Coronary artery (tissue), 2 donors: ENCODE measurements around the gene TIMP2.

Experiments
- DNase-seq: peaks from one replicate; pipeline ENCODE4 v3.0.0-alpha.2; 2017; ENCODE audit warnings: low spot score
- H3K27ac ChIP-seq, 2 donors: fragments of 200-600 bp; sonication (generic); one replicate each; pipeline ENCODE4 v1.5.1; 2016 to 2019
- H3K4me3 ChIP-seq: fragments of 200-600 bp; sonication (generic); 2 replicates; pipeline ENCODE4 v1.5.1; 2016; ENCODE audit warnings: mild to moderate bottlenecking, moderate library complexity
- TF ChIP-seq, protein P1 (sequence below): fragments of 200-600 bp; sonication (generic); IDR thresholded peaks from one replicate; pipeline ENCODE4 v1.5.1; 2019; ENCODE audit warnings: antibody characterized with exemption

Gene TIMP2

DNA sequence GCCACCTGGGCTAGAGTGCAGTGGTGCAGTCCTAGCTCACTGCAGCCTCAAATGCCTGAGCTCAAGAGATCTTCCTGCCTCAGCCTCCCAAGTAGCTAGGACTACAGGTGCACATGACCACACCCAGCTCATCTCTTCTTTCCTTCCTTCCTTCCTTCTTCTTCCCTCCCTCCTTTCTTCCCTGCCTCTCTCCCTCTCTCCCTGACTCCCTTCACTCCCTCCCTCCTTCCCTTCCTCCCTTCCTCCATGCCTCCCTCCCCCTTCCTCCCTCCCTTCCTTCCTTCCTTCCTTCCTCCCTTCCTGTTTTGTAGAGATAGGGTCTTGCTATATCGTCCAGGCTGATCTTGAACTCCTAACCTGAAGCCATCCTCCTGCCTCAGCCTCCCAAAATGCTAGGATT, 61.1 kb downstream of the TIMP2 start:
- TF ChIP-seq, protein P1, sequence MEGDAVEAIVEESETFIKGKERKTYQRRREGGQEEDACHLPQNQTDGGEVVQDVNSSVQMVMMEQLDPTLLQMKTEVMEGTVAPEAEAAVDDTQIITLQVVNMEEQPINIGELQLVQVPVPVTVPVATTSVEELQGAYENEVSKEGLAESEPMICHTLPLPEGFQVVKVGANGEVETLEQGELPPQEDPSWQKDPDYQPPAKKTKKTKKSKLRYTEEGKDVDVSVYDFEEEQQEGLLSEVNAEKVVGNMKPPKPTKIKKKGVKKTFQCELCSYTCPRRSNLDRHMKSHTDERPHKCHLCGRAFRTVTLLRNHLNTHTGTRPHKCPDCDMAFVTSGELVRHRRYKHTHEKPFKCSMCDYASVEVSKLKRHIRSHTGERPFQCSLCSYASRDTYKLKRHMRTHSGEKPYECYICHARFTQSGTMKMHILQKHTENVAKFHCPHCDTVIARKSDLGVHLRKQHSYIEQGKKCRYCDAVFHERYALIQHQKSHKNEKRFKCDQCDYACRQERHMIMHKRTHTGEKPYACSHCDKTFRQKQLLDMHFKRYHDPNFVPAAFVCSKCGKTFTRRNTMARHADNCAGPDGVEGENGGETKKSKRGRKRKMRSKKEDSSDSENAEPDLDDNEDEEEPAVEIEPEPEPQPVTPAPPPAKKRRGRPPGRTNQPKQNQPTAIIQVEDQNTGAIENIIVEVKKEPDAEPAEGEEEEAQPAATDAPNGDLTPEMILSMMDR, result no peak
- H3K27ac ChIP-seq, result peak overlapping the region in 1 of 2 donors; percentile 52
- no peak overlapping the region for H3K4me3 ChIP-seq
- DNase-seq, result no peak

- peak overlapping the region; percentile 49 for H3K4me3 ChIP-seq
Measured at GRCh38 chr17:78862073-78863023, 62.8 kb downstream of the TIMP2 start.

GRCh38 chr17:78861229-78861628, 64.0 kb downstream of the TIMP2 start:
- TF ChIP-seq, protein P1, result no peak
- no peak for DNase-seq
- Histone ChIP-seq H3K27ac (peak overlapping the region; percentile 85 to 88), H3K4me3 (no peak overlapping the region)

More at GRCh38 chr17:78862073-78863023, 62.8 kb downstream of the TIMP2 start:
- H3K27ac ChIP-seq, result peak overlapping the region; percentile 85 to 88
- peak; percentile 95 for DNase-seq
- TF ChIP-seq, protein P1, result no peak

GRCh38 chr17:78859051-78859450, 66.1 kb downstream of the TIMP2 start:
- Histone ChIP-seq H3K27ac (no peak overlapping the region), H3K4me3 (no peak overlapping the region)
- TF ChIP-seq, protein P1, result no peak
- DNase-seq, result no peak

GRCh38 chr17:78857266-78857665, 67.9 kb downstream of the TIMP2 start:
- Histone ChIP-seq H3K27ac (no peak overlapping the region), H3K4me3 (no peak overlapping the region)
- TF ChIP-seq, protein P1, result no peak
- no peak for DNase-seq

DNA sequence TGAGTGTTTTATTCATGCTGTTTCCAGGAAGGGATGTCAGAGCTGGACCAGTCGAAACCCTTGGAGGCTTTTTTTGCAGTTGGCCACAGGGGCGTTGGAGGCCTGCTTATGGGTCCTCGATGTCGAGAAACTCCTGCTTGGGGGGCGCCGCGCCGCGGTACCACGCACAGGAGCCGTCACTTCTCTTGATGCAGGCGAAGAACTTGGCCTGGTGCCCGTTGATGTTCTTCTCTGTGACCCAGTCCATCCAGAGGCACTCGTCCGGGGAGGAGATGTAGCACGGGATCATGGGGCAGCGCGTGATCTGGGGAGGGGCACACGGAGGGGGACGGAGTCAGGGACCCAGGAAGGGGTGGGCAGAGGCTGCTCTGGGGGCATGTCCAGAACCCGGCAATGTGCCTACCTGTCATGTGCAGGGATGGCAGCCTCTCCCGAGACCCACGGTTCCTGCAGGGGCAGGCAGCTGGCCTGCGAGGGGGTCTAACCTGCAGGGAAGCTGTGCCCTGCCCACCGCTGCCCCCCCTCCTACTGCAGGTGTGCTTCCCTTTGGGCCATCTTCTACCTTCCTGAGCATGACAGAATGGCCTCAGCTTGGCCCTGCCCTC, 69.5 kb downstream of the TIMP2 start:
- DNase-seq, result no peak
- Histone ChIP-seq H3K4me3 (no peak overlapping the region), H3K27ac (no peak overlapping the region)
- TF ChIP-seq, protein P1, result no peak
